PFSK-1 (cell line): ENCODE data around the gene CACNG1.

Source experiments
- POLR2AphosphoS5 ChIP-seq: IDR thresholded peaks from 2 replicates; pipeline ENCODE4 v1.6.1; 2012; ENCODE audit warnings: low read depth, mild to moderate bottlenecking, control low read depth, low read length, moderate library complexity
- REST ChIP-seq, 2 experiments: IDR thresholded peaks; 2 replicates each; pipeline versions ENCODE4 v1.6.1 to v1.8.0; 2011 to 2012; ENCODE audit warnings: low read depth in 2 of 2, low read length in 2 of 2, control low read depth in 1 of 2, inconsistent platforms in 1 of 2, mild to moderate bottlenecking in 1 of 2, moderate library complexity in 1 of 2; ENCODE audit not compliant: insufficient read depth in 1 of 2
- TAF1 ChIP-seq: IDR thresholded peaks from 2 replicates; pipeline ENCODE4 v1.6.1; 2012; ENCODE audit warnings: low read length, control low read depth, borderline replicate concordance; ENCODE audit not compliant: insufficient read depth

- no peak for TF ChIP-seq POLR2AphosphoS5
- no peak for TF ChIP-seq REST (IDR thresholded peaks at IDR 0.05; ENCODE audit: insufficient read depth in 1 of 2, low read depth in 2 of 2, low read length in 2 of 2)
- no peak for TF ChIP-seq TAF1
These were observed 30.5 kb upstream of the CACNG1 start for GRCh38 chr17:67013891-67014290.
